GM12878 (cell line): ENCODE measurements around the gene FCGBP. TPM values are rescaled to one million over a fixed set of nuclear protein-coding genes. Genes with fewer than 3 reads are reported as not detected.
A peak's percentile ranks its signal among the peaks of the same experiment; 100 is the strongest.
"Not testable (repeated sequence)": the region's sequence is repeated elsewhere in the genome, so short reads cannot be mapped to it uniquely, and the experiment has no call there.

ENCODE experiments used
- ATAC-seq: fragments of 200-7000 bp; cut with Tn5 transposase; 3 replicates; pipeline ENCODE4 v1.9.1; 2020; ENCODE audit warnings: mild to moderate bottlenecking, moderate library complexity
- BruUV-seq: library from RNA; stranded (reverse); fragments of 400-500 nt; replicated peaks from 2 replicates; lab custom pipeline; 2021; lab: Mats Ljungman, UMichigan
- CTCF ChIA-PET: fragments of 300-600 bp; sonication (Branson Sonifier 250); formaldehyde crosslinking; extraction: SDS; loops from one replicate; lab custom pipeline; 2021; ENCODE audit warnings: inconsistent platforms; lab: Yijun Ruan, JAX
- POLR2A ChIA-PET: fragments of 350-600 bp; formaldehyde crosslinking; extraction: SDS; loops from one replicate; lab custom pipeline; 2021; ENCODE audit warnings: inconsistent platforms; lab: Charles Lee
- RAD21 ChIA-PET: fragments of 300-600 bp; sonication (Branson Sonifier 250); formaldehyde crosslinking; loops from one replicate; lab custom pipeline; 2023; ENCODE audit warnings: antibody characterized with exemption; ENCODE audit not compliant: unreplicated experiment; lab: Charles Lee
- SMC1A ChIA-PET: fragments of 300-600 bp; sonication (Branson Sonifier 250); formaldehyde crosslinking; loops from one replicate; lab custom pipeline; 2023; ENCODE audit not compliant: unreplicated experiment, uncharacterized antibody; lab: Charles Lee
- DNase-seq: peaks from one replicate; pipeline ENCODE4 v3.0.0-alpha.2; 2011; ENCODE audit warnings: low read depth, low spot score
- FAIRE-seq: peaks from 3 replicates; lab custom pipeline; 2011; peaks lifted over from hg19 to GRCh38; lab: Jason Lieb, UNC
- H2AFZ ChIP-seq: 2 replicates; pipeline ENCODE4 v1.6.0; 2011; ENCODE audit warnings: low read depth, low read length, control low read depth; ENCODE audit not compliant: control insufficient read depth
- H3K27ac ChIP-seq: 2 replicates; pipeline ENCODE4 v1.5.1; 2011; ENCODE audit warnings: control low read depth; ENCODE audit not compliant: control insufficient read depth, insufficient read depth
- H3K27me3 ChIP-seq, 2 experiments: replicated peaks in 1 of 2; 2 replicates each; pipeline versions ENCODE4 v1.6.0 to v1.6.1; 2011; ENCODE audit warnings: low read length in 1 of 2; ENCODE audit not compliant: control insufficient read depth in 2 of 2, insufficient read depth in 2 of 2
- H3K36me3 ChIP-seq, 2 experiments: 2 replicates each; pipeline ENCODE4 v1.5.1; 2011; ENCODE audit warnings: low read length in 1 of 2; ENCODE audit not compliant: control insufficient read depth in 2 of 2, insufficient read depth in 2 of 2
- H3K4me1 ChIP-seq: 2 replicates; pipeline ENCODE4 v1.6.1; 2011; ENCODE audit warnings: mild to moderate bottlenecking, low read length, moderate library complexity, mixed read lengths; ENCODE audit not compliant: control insufficient read depth, insufficient read depth
- H3K4me2 ChIP-seq: 2 replicates; pipeline ENCODE4 v1.6.0; 2011; ENCODE audit warnings: control low read depth; ENCODE audit not compliant: control insufficient read depth, insufficient read depth
- H3K4me3 ChIP-seq: fragments of 200-600 bp; sonication (generic); 2 replicates; pipeline ENCODE4 v1.5.1; 2016
- H3K79me2 ChIP-seq: 2 replicates; pipeline ENCODE4 v1.6.0; 2011; ENCODE audit warnings: low read length; ENCODE audit not compliant: control insufficient read depth, insufficient read depth
- H3K9ac ChIP-seq: 2 replicates; pipeline ENCODE4 v1.8.0; 2011; ENCODE audit warnings: low read length, control low read depth, mixed read lengths; ENCODE audit not compliant: control insufficient read depth, insufficient read depth
- H3K9me3 ChIP-seq: replicated peaks from 3 replicates; pipeline ENCODE4 v1.5.1; 2011; ENCODE audit warnings: mild to moderate bottlenecking, low read length; ENCODE audit not compliant: control insufficient read depth, insufficient read depth
- H4K20me1 ChIP-seq: 2 replicates; pipeline ENCODE4 v1.6.0; 2011; ENCODE audit not compliant: control insufficient read depth, insufficient read depth
- CTCF ChIP-seq, 3 experiments: IDR thresholded peaks in 2 of 3; conservative IDR thresholded peaks in 1 of 3; 2 replicates each; pipeline ENCODE4 v1.5.1; 2011; ENCODE audit warnings: low read depth in 3 of 3, low read length in 3 of 3, mild to moderate bottlenecking in 3 of 3, control low read depth in 2 of 3, moderate library complexity in 2 of 3, inconsistent platforms in 1 of 3, mixed read lengths in 1 of 3; ENCODE audit not compliant: control insufficient read depth in 2 of 3, insufficient read depth in 1 of 3; ENCODE audit errors: extremely low read depth in 1 of 3
- RAD21 ChIP-seq: IDR thresholded peaks from 2 replicates; pipeline ENCODE4 v1.6.1; 2011; ENCODE audit warnings: mild to moderate bottlenecking, low read depth, low read length, moderate library complexity; ENCODE audit not compliant: insufficient read depth
- SMC3 ChIP-seq: IDR thresholded peaks from 2 replicates; pipeline ENCODE4 v1.6.1; 2011; ENCODE audit warnings: low read length, improper control_type of control experiment, borderline replicate concordance
- YY1 ChIP-seq: IDR thresholded peaks from 2 replicates; pipeline ENCODE4 v1.6.1; 2011; ENCODE audit warnings: low read depth, mild to moderate bottlenecking, low read length
- WGBS: methylation state at CpG from one replicate; pipeline ENCODE4 v1.1.6; 2016; ENCODE audit warnings: low lambda C conversion rate; ENCODE audit not compliant: insufficient replicate concordance, insufficient coverage; ENCODE audit errors: missing lambda C conversion rate; 5-methylcytosine and 5-hydroxymethylcytosine counted together
- in situ Hi-C: fragments of 300-500 bp; cut with MboI; formaldehyde crosslinking; loops from 9 replicates; pipeline ENCODE4 v1.14.3; 2018; ENCODE audit warnings: mixed read lengths
- intact Hi-C: fragments of 100-400 bp; cut with micrococcal nuclease; formaldehyde crosslinking; loops from one replicate; pipeline ENCODE4 v1.14.2; 2022; ENCODE audit not compliant: unreplicated experiment
- polyA plus RNA-seq, 11 experiments: library from polyadenylated mRNA; depleted of rRNA in 4 of 11; unstranded in 6 of 11; stranded (reverse) in 5 of 11; fragments of >200 nt; fragmentation: Nextera tagmentation in 4 of 11; fragmentation: Illumina TruSeq in 1 of 11; extraction: Ambion mirVana in 4 of 11; extraction: Trizol in 1 of 11; gene quantifications; 1 replicate in 1 of 11; 2 replicates in 10 of 11; pipeline versions ENCODE4 v1.2.1 to v1.2.3, GENCODE V29; 2011 to 2016; ENCODE audit warnings: inconsistent platforms in 2 of 11, missing spikeins in 2 of 11, low read depth in 1 of 11
- total RNA-seq, 4 experiments: library from RNA; depleted of rRNA in 3 of 4; stranded (reverse); fragments of >200 nt in 3 of 4; fragmentation: Illumina TruSeq in 1 of 4; extraction: Trizol in 1 of 4; gene quantifications; 2 replicates each; pipeline versions ENCODE4 v1.2.1 to v1.2.3, GENCODE V29; 2013 to 2021

FCGBP gene
- total and polyA plus RNA-seq, 10 of the 15 experiments (the other 5 are each of a cell fraction or from before 2014, with no cell fraction given): 0.02 to 3.2 (median 0.37) TPM; not detected in 2

- H3K79me2 ChIP-seq, FAIRE-seq, BruUV-seq, H4K20me1 ChIP-seq, H3K9me3 ChIP-seq, in situ Hi-C loops, H3K4me1 ChIP-seq, H3K27ac ChIP-seq, H3K9ac ChIP-seq, H3K27me3 ChIP-seq, H3K4me3 ChIP-seq, H3K4me2 ChIP-seq, H3K36me3 ChIP-seq: not testable (repeated sequence)
- ATAC-seq (peak; percentile 96), DNase-seq (peak; percentile 16)
- RAD21 ChIA-PET: interaction anchor here (1.1 to 1.3 kb wide), 2 partner anchors 72 to 105 kb away, joined by 3 to 21 read pairs; partner anchors contain the start of gene PSMC4
- SMC1A ChIA-PET: interaction anchor here (1.1 to 1.4 kb wide), 2 partner anchors 73 to 224 kb away, joined by 4 to 9 read pairs; partner anchors contain the start of gene PSMC4
- POLR2A ChIA-PET: interaction anchor here (1.1 kb wide), 1 partner anchor 73 kb away, joined by 3 read pairs; the partner anchor contains the start of gene PSMC4
- peak overlapping the region; percentile 29; the same call in 1 of the 2 replicates for H2AFZ ChIP-seq
- TF ChIP-seq YY1 (0 out of 2 replicates have a peak, but pooled peaks have one; percentile 29), CTCF (IDR thresholded peaks at IDR 0.05 in 2 of 3, conservative IDR thresholded peaks at IDR 0.05 in 1 of 3; ENCODE audit: control insufficient read depth in 2 of 3, extremely low read depth in 1 of 3, insufficient read depth in 1 of 3, low read depth in 3 of 3, low read length in 3 of 3) (peak; percentile 38 to 50 (median 43)), SMC3 (0 out of 2 replicates have a peak, but pooled peaks have one; percentile 24), RAD21 (peak; percentile 63)
- CTCF ChIA-PET: interaction anchor here (0.6 to 1.4 kb wide), 6 partner anchors 19 to 234 kb away, joined by 3 to 27 read pairs (median 3); partner anchors contain the start of gene PSMC4
- intact Hi-C loops: loop anchor here (10.0 kb wide), 1 partner anchor 77 kb away; the partner anchor contains the start of gene PSMC4
- 4% methylated on average over 12 of the region's 13 CpGs for WGBS
Observed at GRCh38 chr19:39897511-39898245, 36.8 kb downstream of the FCGBP start.

GRCh38 chr19:39895096-39895495 is 39.3 kb downstream of the FCGBP start:
- intact Hi-C loops: loop anchor here (10.0 kb wide), 1 partner anchor 80 kb away; the partner anchor contains the start of gene PSMC4
- in situ Hi-C loops, H3K79me2 ChIP-seq, H3K4me2 ChIP-seq, DNase-seq, ATAC-seq, BruUV-seq, H2AFZ ChIP-seq, H3K36me3 ChIP-seq, POLR2A ChIA-PET, H3K4me1 ChIP-seq, H3K9ac ChIP-seq, H4K20me1 ChIP-seq, H3K27ac ChIP-seq, FAIRE-seq, H3K4me3 ChIP-seq, H3K27me3 ChIP-seq, H3K9me3 ChIP-seq: not testable (repeated sequence)
- CTCF ChIA-PET: interaction anchor here (1.1 kb wide), 1 partner anchor 76 kb away, joined by 4 read pairs; the partner anchor contains the start of gene PSMC4
- RAD21 ChIA-PET: interaction anchor here (1.0 kb wide), 1 partner anchor 75 kb away, joined by 7 read pairs; the partner anchor contains the start of gene PSMC4
- SMC1A ChIA-PET: interaction anchor here (1.2 kb wide), 1 partner anchor 75 kb away, joined by 9 read pairs; the partner anchor contains the start of gene PSMC4
- WGBS: 50% methylated on average over 11 of the region's 11 CpGs

GRCh38 chr19:39894236-39894606 is 40.2 kb downstream of the FCGBP start:
- ATAC-seq, H3K9ac ChIP-seq, H3K27me3 ChIP-seq, H3K36me3 ChIP-seq, FAIRE-seq, H2AFZ ChIP-seq, POLR2A ChIA-PET, RAD21 ChIA-PET, SMC1A ChIA-PET, DNase-seq, H3K4me2 ChIP-seq, H3K27ac ChIP-seq, H3K79me2 ChIP-seq, H3K4me1 ChIP-seq, H3K9me3 ChIP-seq, H4K20me1 ChIP-seq, H3K4me3 ChIP-seq, in situ Hi-C loops, BruUV-seq: not testable (repeated sequence)
- 49% methylated on average over 2 of the region's 16 CpGs for WGBS
- CTCF ChIA-PET: interaction anchor here (1.1 kb wide), 1 partner anchor 76 kb away, joined by 4 read pairs; the partner anchor contains the start of gene PSMC4
- intact Hi-C loops: loop anchor here (10.0 kb wide), 1 partner anchor 81 kb away; the partner anchor contains the start of gene PSMC4
